Natural killer cell (primary cell): Measurements from ENCODE around the gene TMEM18. TPM values are rescaled to one million over a fixed set of nuclear protein-coding genes. Genes with fewer than 3 reads are reported as not detected.

Source experiments
- ATAC-seq, 3 donors: fragments of 150-1000 bp in 2 of 3; fragments of 200-7000 bp in 1 of 3; cut with Tn5 transposase; 1 replicate in 1 of 3; 2 replicates in 2 of 3; pipeline ENCODE4 v1.10.0; 2021; ENCODE audit warnings: mild to moderate bottlenecking in 2 of 3, moderate library complexity in 2 of 3
- DNase-seq, 2 donors: peaks; one replicate each; pipeline versions ENCODE4 v3.0.0 to v3.0.0-alpha.2; 2013 to 2021; ENCODE audit warnings: mixed read lengths in 1 of 2
- H3K27ac ChIP-seq: one replicate; pipeline ENCODE4 v1.5.1; 2013; ENCODE audit warnings: mild to moderate bottlenecking, low read length
- H3K27me3 ChIP-seq: one replicate; pipeline ENCODE4 v1.6.1; 2013; ENCODE audit warnings: low read length; ENCODE audit not compliant: control insufficient read depth, insufficient read depth
- H3K36me3 ChIP-seq: one replicate; pipeline ENCODE4 v1.6.1; 2013; ENCODE audit warnings: low read length; ENCODE audit not compliant: control insufficient read depth, insufficient read depth
- H3K4me1 ChIP-seq: one replicate; pipeline ENCODE4 v1.6.1; 2013; ENCODE audit warnings: low read length; ENCODE audit not compliant: control insufficient read depth, insufficient read depth
- H3K4me3 ChIP-seq: one replicate; pipeline ENCODE4 v1.5.1; 2013; ENCODE audit warnings: low read length
- H3K9me3 ChIP-seq: one replicate; pipeline ENCODE4 v1.6.1; 2013; ENCODE audit warnings: low read length; ENCODE audit not compliant: control insufficient read depth, insufficient read depth
- H3K27ac Mint-ChIP-seq, 2 donors: one replicate each; pipeline ENCODE4 v1.8.0; 2022; ENCODE audit warnings: mild to moderate bottlenecking in 2 of 2, mixed read lengths in 2 of 2, moderate library complexity in 1 of 2
- H3K27me3 Mint-ChIP-seq, 2 donors: one replicate each; pipeline ENCODE4 v1.8.0; 2022; ENCODE audit warnings: low read depth in 2 of 2, mixed read lengths in 2 of 2
- H3K36me3 Mint-ChIP-seq: one replicate; pipeline ENCODE4 v1.8.0; 2022; ENCODE audit warnings: mixed read lengths
- H3K4me1 Mint-ChIP-seq, 2 donors: one replicate each; pipeline ENCODE4 v1.8.0; 2022; ENCODE audit warnings: mixed read lengths in 2 of 2
- H3K4me3 Mint-ChIP-seq: one replicate; pipeline ENCODE4 v1.8.0; 2022; ENCODE audit warnings: mild to moderate bottlenecking, moderate library complexity, mixed read lengths
- H3K9me3 Mint-ChIP-seq, 2 donors: one replicate each; pipeline ENCODE4 v1.8.0; 2022; ENCODE audit warnings: mixed read lengths in 2 of 2
- CTCF ChIP-seq: fragments of 200-600 bp; IDR thresholded peaks from one replicate; pipeline ENCODE4 v1.8.0; 2022; ENCODE audit warnings: antibody characterized with exemption
- WGBS: methylation state at CpG from one replicate; pipeline ENCODE4 v1.1.7; 2013; ENCODE audit warnings: missing lambda C conversion rate; ENCODE audit not compliant: insufficient coverage; 5-methylcytosine and 5-hydroxymethylcytosine counted together
- intact Hi-C: fragments of 100-400 bp; cut with micrococcal nuclease; formaldehyde crosslinking; loops from one replicate; pipeline ENCODE4 v1.14.2; 2022
- total RNA-seq, 4 donors: library from RNA; stranded (reverse); fragments of 120-200 nt in 1 of 4; gene quantifications; one replicate each; pipeline versions ENCODE4 v1.2.3 to v1.2.4, GENCODE V29; 2013 to 2022

The TMEM18 gene
- total RNA-seq, 3 donors from 2014 or later (not counting 1 experiment from before 2014, with no cell fraction given), result 22.0 to 30.8 (median 22.1) TPM

DNA sequence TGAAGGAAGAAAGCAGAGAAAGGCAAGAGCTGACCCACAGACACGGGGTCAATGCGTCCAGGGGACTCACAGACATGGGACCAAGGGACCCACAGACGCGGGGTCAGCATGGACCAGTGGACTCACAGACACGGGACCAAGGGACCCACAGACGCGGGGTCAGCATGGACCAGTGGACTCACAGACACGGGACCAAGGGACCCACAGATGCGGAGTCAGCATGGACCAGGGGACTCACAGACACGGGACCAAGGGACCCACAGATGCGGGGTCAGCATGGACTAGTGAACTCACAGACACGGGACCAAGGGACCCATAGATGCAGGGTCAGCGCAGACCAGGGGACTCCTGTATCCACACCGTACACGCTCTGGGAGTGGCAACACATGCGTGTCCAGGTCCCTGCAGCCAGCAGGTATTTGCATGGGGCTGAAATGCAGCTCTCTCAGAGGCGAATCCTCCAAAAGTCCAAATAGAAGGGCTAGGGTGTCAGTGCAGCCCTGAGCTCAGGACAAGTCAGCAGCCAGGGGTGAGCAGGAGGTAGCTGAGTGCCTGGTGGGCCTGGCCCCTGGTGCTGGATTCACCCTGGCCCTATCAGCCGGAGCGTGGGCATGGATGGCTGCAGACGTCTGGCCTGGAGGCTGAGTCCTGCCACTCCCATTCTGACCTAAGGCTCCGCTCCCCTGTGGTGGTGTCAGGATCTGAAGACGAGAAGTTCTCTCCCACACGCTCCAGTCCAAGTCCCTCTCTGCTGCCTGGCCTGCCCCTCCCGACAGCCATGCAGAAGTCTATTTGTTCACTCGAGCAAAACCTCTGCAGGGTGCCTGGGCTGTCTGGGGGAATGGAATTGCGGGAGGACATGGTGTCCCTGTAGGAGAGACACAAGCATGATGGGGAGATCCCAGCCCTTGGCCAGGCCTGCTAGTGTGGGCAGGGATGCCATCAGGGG, 28.5 kb downstream of the TMEM18 start:
- Histone ChIP-seq H3K27ac (no peak overlapping the region), H3K36me3 (no peaks in the 10 kb centered on the region), H3K27me3 (no peaks in the 10 kb centered on the region), H3K4me3 (no peak overlapping the region), H3K4me1 (peaks cover 10% of the 10 kb centered on the region), H3K9me3 (no peaks in the 10 kb centered on the region)
- intact Hi-C loops, result no loop called here
- Mint-ChIP-seq H3K4me1 (peaks cover 10% of the 10 kb centered on the region in 2 donors), H3K36me3 (no peaks in the 10 kb centered on the region), H3K27me3 (peaks cover 6 to 16% of the 10 kb centered on the region in 2 donors), H3K9me3 (no peaks in the 10 kb centered on the region), H3K4me3 (no peak overlapping the region), H3K27ac (no peak overlapping the region)
- DNase-seq (no peak), ATAC-seq (no peak)
- no peak for TF ChIP-seq CTCF
- 89% methylated on average over 26 of the region's 26 CpGs for WGBS

- no peaks in the 10 kb centered on the region for H3K36me3 Mint-ChIP-seq
- H3K27ac Mint-ChIP-seq, result no peak overlapping the region
- H3K4me3 ChIP-seq, result no peak overlapping the region
- TF ChIP-seq CTCF, result no peak
- ATAC-seq (no peak), DNase-seq (no peak)
- no peaks in the 10 kb centered on the region for H3K9me3 Mint-ChIP-seq
- peaks cover 2 to 3% of the 10 kb centered on the region in 2 donors for H3K4me1 Mint-ChIP-seq
- H3K27me3 Mint-ChIP-seq, result peaks cover 6 to 16% of the 10 kb centered on the region in 2 donors
- H3K27ac ChIP-seq, result no peak overlapping the region
- peaks cover under 1% of the 10 kb centered on the region for H3K4me1 ChIP-seq
- no peaks in the 10 kb centered on the region for H3K27me3 ChIP-seq
- no peaks in the 10 kb centered on the region for H3K36me3 ChIP-seq
- no peak overlapping the region for H3K4me3 Mint-ChIP-seq
- H3K9me3 ChIP-seq, result no peaks in the 10 kb centered on the region
- 91% methylated on average over 16 of the region's 16 CpGs for WGBS
- intact Hi-C loops, result no loop called here
Observed at GRCh38 chr2:647691-648231, 29.4 kb downstream of the TMEM18 start.

DNA sequence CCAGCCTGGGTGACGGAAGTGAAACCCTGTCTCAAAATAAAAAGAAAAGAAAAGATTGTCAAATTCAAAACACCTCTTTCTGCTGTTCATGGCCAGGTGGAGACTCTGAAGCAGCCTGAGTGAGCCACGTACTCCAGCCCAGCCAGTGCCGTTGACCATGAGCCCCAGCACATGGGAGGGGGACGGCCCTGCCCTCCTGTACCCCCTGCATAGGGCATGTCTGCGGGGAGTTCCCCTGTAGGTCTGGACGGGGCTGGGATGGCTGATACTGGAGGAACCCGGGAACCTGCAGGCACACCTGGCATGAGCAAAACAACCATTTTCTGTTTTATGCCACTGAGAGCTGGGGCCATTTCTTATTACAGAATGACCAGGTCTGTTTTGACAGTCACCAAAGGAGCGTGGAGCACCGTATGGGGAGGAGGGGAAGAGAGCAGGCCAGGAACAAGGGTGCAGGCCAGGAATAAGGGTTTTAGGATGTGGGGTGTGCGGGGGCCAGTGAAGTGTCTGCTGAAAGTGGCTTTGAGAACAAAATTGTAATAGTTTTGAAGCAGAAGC, 30.1 kb downstream of the TMEM18 start:
- DNase-seq (no peak), ATAC-seq (no peak)
- Mint-ChIP-seq H3K9me3 (no peaks in the 10 kb centered on the region), H3K27me3 (peaks cover 6 to 16% of the 10 kb centered on the region in 2 donors), H3K4me1 (no peaks in the 10 kb centered on the region), H3K27ac (no peak overlapping the region), H3K36me3 (no peaks in the 10 kb centered on the region), H3K4me3 (no peak overlapping the region)
- no peak for TF ChIP-seq CTCF
- 88% methylated on average over 10 of the region's 10 CpGs for WGBS
- Histone ChIP-seq H3K27ac (no peak overlapping the region), H3K4me1 (no peaks in the 10 kb centered on the region), H3K27me3 (no peaks in the 10 kb centered on the region), H3K36me3 (no peaks in the 10 kb centered on the region), H3K9me3 (no peaks in the 10 kb centered on the region), H3K4me3 (no peak overlapping the region)
- intact Hi-C loops, result no loop called here
